Prostate gland (tissue), 2 donors: ENCODE results near the gene MDC1. TPM values are rescaled to one million over a fixed set of nuclear protein-coding genes. Genes with fewer than 3 reads are reported as not detected.
A peak's percentile ranks its signal among the peaks of the same experiment; 100 is the strongest.

Source experiments
- DNase-seq: peaks from one replicate; pipeline ENCODE4 v3.0.0-alpha.2; 2019; ENCODE audit warnings: low spot score
- H3K27ac ChIP-seq, 2 donors: fragments of 200-600 bp; sonication (generic); 2 replicates each; pipeline ENCODE4 v1.5.1; 2017 to 2019
- H3K27me3 ChIP-seq: fragments of 200-600 bp; sonication (generic); replicated peaks from 2 replicates; pipeline ENCODE4 v1.5.1; 2019; ENCODE audit not compliant: insufficient read depth
- H3K36me3 ChIP-seq, 2 donors: fragments of 200-600 bp; sonication (generic); 1 replicate in 1 of 2; 2 replicates in 1 of 2; pipeline versions ENCODE4 v1.5.1 to v1.8.1; 2017 to 2019
- H3K4me1 ChIP-seq: fragments of 200-600 bp; sonication (generic); replicated peaks from 2 replicates; pipeline ENCODE4 v1.5.1; 2019
- H3K4me3 ChIP-seq, 2 donors: fragments of 200-600 bp; sonication (generic); 2 replicates each; pipeline ENCODE4 v1.5.1; 2017 to 2019
- H3K9me3 ChIP-seq: fragments of 200-600 bp; sonication (generic); 2 replicates; pipeline ENCODE4 v1.5.1; 2017
- CTCF ChIP-seq, 4 experiments: fragments of 200-600 bp in 2 of 4; fragments of 450-650 bp in 2 of 4; sonication (generic) in 2 of 4; IDR thresholded peaks; 1 replicate in 3 of 4; 2 replicates in 1 of 4; pipeline ENCODE4 v1.5.1; 2016 to 2019; ENCODE audit warnings: antibody characterized with exemption in 4 of 4, mild to moderate bottlenecking in 2 of 4, moderate library complexity in 2 of 4
- POLR2A ChIP-seq: fragments of 450-650 bp; IDR thresholded peaks from one replicate; pipeline ENCODE4 v1.6.1; 2016; ENCODE audit warnings: antibody characterized with exemption, mild to moderate bottlenecking
- POLR2AphosphoS5 ChIP-seq: sonication (generic); formaldehyde crosslinking; IDR thresholded peaks from one replicate; pipeline ENCODE4 v1.6.1; 2017; ENCODE audit warnings: antibody characterized with exemption
- WGBS: methylation state at CpG from one replicate; pipeline ENCODE4 v1.1.5; 2018; 5-methylcytosine and 5-hydroxymethylcytosine counted together
- intact Hi-C: fragments of 100-400 bp; cut with DNase I; formaldehyde crosslinking; loops from one replicate; pipeline ENCODE4 v1.14.2; 2022
- total RNA-seq, 2 donors: library from RNA; depleted of rRNA; stranded (reverse); fragments of >200 nt; gene quantifications; one replicate each; pipeline ENCODE4 v1.1.0, GENCODE V29; 2016

MDC1 gene
- total RNA-seq, 2 donors from 2014 or later = 20.5 to 26.3 TPM

- no peak overlapping the region for H3K4me3 ChIP-seq
- no peaks in the 10 kb centered on the region for H3K4me1 ChIP-seq
- H3K27me3 ChIP-seq = no peaks in the 10 kb centered on the region
- peaks cover 0 to 4% of the 10 kb centered on the region in 2 donors for H3K36me3 ChIP-seq
- WGBS = 80% methylated on average over 6 of the region's 6 CpGs
- TF ChIP-seq CTCF (IDR thresholded peaks at IDR 0.05) = no peak
- no peak for TF ChIP-seq POLR2A
- no peak for TF ChIP-seq POLR2AphosphoS5
- no peaks in the 10 kb centered on the region for H3K9me3 ChIP-seq
- no peak overlapping the region for H3K27ac ChIP-seq
- intact Hi-C loops = no loop called here
- no peak for DNase-seq
Observed at GRCh38 chr6:30738532-30738931, 21.5 kb upstream of the MDC1 start.

GRCh38 chr6:30735668-30736314 is 18.7 kb upstream of the MDC1 start:
- Histone ChIP-seq H3K27me3 (no peaks in the 10 kb centered on the region), H3K4me1 (peaks cover 1% of the 10 kb centered on the region), H3K27ac (no peak overlapping the region), H3K4me3 (no peak overlapping the region), H3K36me3 (peaks cover 0 to 4% of the 10 kb centered on the region in 2 donors), H3K9me3 (no peaks in the 10 kb centered on the region)
- 89% methylated on average over 8 of the region's 8 CpGs for WGBS
- TF ChIP-seq CTCF (IDR thresholded peaks at IDR 0.05) (no peak), POLR2A (no peak), POLR2AphosphoS5 (no peak)
- no peak for DNase-seq
- intact Hi-C loops = no loop called here

GRCh38 chr6:30732237-30732943 is 15.3 kb upstream of the MDC1 start:
- no peaks in the 10 kb centered on the region for H3K27me3 ChIP-seq
- WGBS = 89% methylated on average over 12 of the region's 12 CpGs
- H3K27ac ChIP-seq = no peak overlapping the region
- no peak overlapping the region for H3K4me3 ChIP-seq
- peaks cover 4% of the 10 kb centered on the region for H3K4me1 ChIP-seq
- no peaks in the 10 kb centered on the region for H3K36me3 ChIP-seq
- DNase-seq = no peak
- TF ChIP-seq POLR2A (no peak), POLR2AphosphoS5 (no peak), CTCF (IDR thresholded peaks at IDR 0.05) (no peak)
- H3K9me3 ChIP-seq = no peaks in the 10 kb centered on the region
- intact Hi-C loops = no loop called here

- peaks cover 4% of the 10 kb centered on the region for H3K4me1 ChIP-seq
- no peak overlapping the region for H3K4me3 ChIP-seq
- intact Hi-C loops = no loop called here
- peak overlapping the region; percentile 27 to 64 for H3K27ac ChIP-seq
- TF ChIP-seq POLR2AphosphoS5 (peak; percentile 54), CTCF (IDR thresholded peaks at IDR 0.05) (peak; percentile 26 to 84 (median 68)), POLR2A (no peak)
- no peaks in the 10 kb centered on the region for H3K36me3 ChIP-seq
- no peaks in the 10 kb centered on the region for H3K9me3 ChIP-seq
- H3K27me3 ChIP-seq = no peaks in the 10 kb centered on the region
- WGBS = 36% methylated on average over 30 of the region's 30 CpGs
- DNase-seq = peak; percentile 79
Observed at GRCh38 chr6:30730601-30731435, 13.7 kb upstream of the MDC1 start.
